Measurements from ENCODE around the gene KCNK4. TPM values are rescaled to one million over a fixed set of nuclear protein-coding genes. Genes with fewer than 3 reads are reported as not detected.

KCNK4 gene
- total RNA-seq, 1 experiment from 2014 or later = 0.28 TPM

GRCh38 chr11:64320556-64320955, 29.5 kb downstream of the KCNK4 start:
- no peaks in the 10 kb centered on the region for H3K27me3 Mint-ChIP-seq (ENCODE audit: low read depth)
- peaks cover 15 to 33% (median 31%) of the 10 kb centered on the region in 3 experiments; a peak in 6 of 7 replicates for H3K36me3 Mint-ChIP-seq (ENCODE audit: insufficient read depth in 1 of 3, low read depth in 3 of 3)

More at GRCh38 chr11:64320556-64320955, 29.5 kb downstream of the KCNK4 start:
- H4K5ac ChIP-seq (ENCODE audit: insufficient read length, low read depth, low read length) = no peak overlapping the region
- no peaks in the 10 kb centered on the region for H3K27me3 ChIP-seq (ENCODE audit: insufficient read depth, low read length)
- no peak overlapping the region for H3K27ac Mint-ChIP-seq
- no peak overlapping the region for H4K91ac ChIP-seq (ENCODE audit: insufficient read length, low read depth, low read length)
- H2AK5ac ChIP-seq (ENCODE audit: insufficient read length, low read length) = no peak overlapping the region
- peak overlapping the region in 1 of 2 experiments; percentile 93; a peak in 1 of 5 replicates for H3K4me3 Mint-ChIP-seq
- DNase-seq = no peak
- H3K23me2 ChIP-seq (ENCODE audit: insufficient read length, low read depth, low read length, poor library complexity, severe bottlenecking) = peaks cover 3% of the 10 kb centered on the region
- H3K9me3 ChIP-seq (ENCODE audit: control insufficient read depth, low read depth, low read length) = no peaks in the 10 kb centered on the region
- H2BK120ac ChIP-seq (ENCODE audit: low read depth, low read length, poor library complexity, severe bottlenecking) = no peak overlapping the region
- no peak overlapping the region for H2BK15ac ChIP-seq (ENCODE audit: low read depth, low read length)
- no peaks in the 10 kb centered on the region for H3K79me2 ChIP-seq (ENCODE audit: insufficient read depth, low read length)
- TF ChIP-seq CTCF (conservative IDR thresholded peaks at IDR 0.05) = no peak
- no peak overlapping the region for H3T11ph ChIP-seq (ENCODE audit: low read length)
- H3K23ac ChIP-seq (ENCODE audit: insufficient read length, low read depth, low read length) = no peak overlapping the region
- H2AFZ ChIP-seq (ENCODE audit: low read length) = no peak overlapping the region
- H2BK5ac ChIP-seq (ENCODE audit: insufficient read length, low read length) = no peak overlapping the region
- no peak overlapping the region for H3K9ac ChIP-seq (ENCODE audit: extremely low read depth, insufficient read length, low read length)
- no peak overlapping the region for H3K4me2 ChIP-seq (ENCODE audit: insufficient read depth, insufficient read length, low read length)
- H3K4ac ChIP-seq (ENCODE audit: low read depth, low read length) = no peak overlapping the region
- H2BK20ac ChIP-seq (ENCODE audit: low read depth, low read length, poor library complexity, severe bottlenecking) = no peak overlapping the region
- H3K56ac ChIP-seq (ENCODE audit: insufficient read length, low read depth, low read length) = no peak overlapping the region
- H2BK12ac ChIP-seq (ENCODE audit: insufficient read length, low read depth, low read length) = no peak overlapping the region
- no peak overlapping the region for H3K27ac ChIP-seq (ENCODE audit: insufficient read length, low read depth, low read length)
- no peak overlapping the region for H4K8ac ChIP-seq (replicated peaks; ENCODE audit: insufficient read length, low read depth, low read length)
- peaks cover 2% of the 10 kb centered on the region for H4K20me1 ChIP-seq (ENCODE audit: control insufficient read depth, insufficient read depth, insufficient read length)
- no peaks in the 10 kb centered on the region for H3K79me1 ChIP-seq (ENCODE audit: insufficient read depth, low read depth, low read length, poor library complexity, severe bottlenecking)
- no peak overlapping the region for H3K14ac ChIP-seq (ENCODE audit: insufficient read depth, low read length)
- H3K4me1 Mint-ChIP-seq = peaks cover 29 to 34% of the 10 kb centered on the region in 2 experiments
- H3K4me1 ChIP-seq (ENCODE audit: insufficient read depth, low read length) = no peaks in the 10 kb centered on the region; the same call in 1 of the 2 replicates
- WGBS (ENCODE audit: extremely low coverage, insufficient read length, low lambda C conversion rate) = no CpG with 5 or more reads among the region's 7 CpGs
- H3K18ac ChIP-seq (ENCODE audit: insufficient read length, low read depth, low read length) = no peak overlapping the region
- H3K9me3 Mint-ChIP-seq = no peaks in the 10 kb centered on the region

All from H9 (cell line).